Kidney epithelial cell (primary cell): ENCODE measurements around the gene SLC49A4. TPM values are rescaled to one million over a fixed set of nuclear protein-coding genes. Genes with fewer than 3 reads are reported as not detected.

Source experiments
- DNase-seq: peaks from one replicate; pipeline ENCODE4 v3.0.0-alpha.2; 2010; ENCODE audit warnings: low read depth
- H3K27me3 ChIP-seq: 2 replicates; pipeline ENCODE4 v1.6.0; 2011; ENCODE audit warnings: low read length; ENCODE audit not compliant: control insufficient read depth, insufficient read depth
- H3K36me3 ChIP-seq: 2 replicates; pipeline ENCODE4 v1.5.1; 2011; ENCODE audit warnings: low read length; ENCODE audit not compliant: control insufficient read depth, insufficient read depth
- H3K4me3 ChIP-seq: 2 replicates; pipeline ENCODE4 v1.5.1; 2011; ENCODE audit warnings: low read depth, mild to moderate bottlenecking, control low read depth, low read length
- CTCF ChIP-seq: IDR thresholded peaks from 2 replicates; pipeline ENCODE4 v1.5.1; 2011; ENCODE audit warnings: mild to moderate bottlenecking, moderate library complexity, low read length, control low read depth, inconsistent platforms; ENCODE audit not compliant: insufficient read depth, poor library complexity, severe bottlenecking
- total RNA-seq: library from RNA; depleted of rRNA; stranded (reverse); fragments of >200 nt; gene quantifications from 2 replicates; pipeline ENCODE4 v1.2.3, GENCODE V29; 2015

The SLC49A4 gene
- total RNA-seq, 1 donor from 2014 or later, result 17.2 TPM

- H3K27me3 ChIP-seq, result no peaks in the 10 kb centered on the region
- no peak for DNase-seq
- TF ChIP-seq CTCF, result no peak
Observed at GRCh38 chr3:122868322-122868721, 73.5 kb downstream of the SLC49A4 start.

GRCh38 chr3:122873741-122874515 is 79.1 kb downstream of the SLC49A4 start:
- Histone ChIP-seq H3K36me3 (no peaks in the 10 kb centered on the region), H3K4me3 (no peak overlapping the region), H3K27me3 (no peaks in the 10 kb centered on the region)
- DNase-seq, result no peak
- TF ChIP-seq CTCF, result no peak

More at GRCh38 chr3:122868322-122868721, 73.5 kb downstream of the SLC49A4 start:
- Histone ChIP-seq H3K4me3 (no peak overlapping the region), H3K36me3 (no peaks in the 10 kb centered on the region)

- no peaks in the 10 kb centered on the region for H3K36me3 ChIP-seq
- TF ChIP-seq CTCF, result no peak
Observed at GRCh38 chr3:122875547-122876127, 80.8 kb downstream of the SLC49A4 start.

GRCh38 chr3:122880173-122880572 is 85.3 kb downstream of the SLC49A4 start:
- H3K36me3 ChIP-seq, result no peaks in the 10 kb centered on the region
- no peak overlapping the region for H3K4me3 ChIP-seq
- no peaks in the 10 kb centered on the region for H3K27me3 ChIP-seq
- DNase-seq, result no peak
- TF ChIP-seq CTCF, result no peak

More at GRCh38 chr3:122875547-122876127, 80.8 kb downstream of the SLC49A4 start:
- Histone ChIP-seq H3K27me3 (no peaks in the 10 kb centered on the region), H3K4me3 (no peak overlapping the region)
- DNase-seq, result no peak

DNA sequence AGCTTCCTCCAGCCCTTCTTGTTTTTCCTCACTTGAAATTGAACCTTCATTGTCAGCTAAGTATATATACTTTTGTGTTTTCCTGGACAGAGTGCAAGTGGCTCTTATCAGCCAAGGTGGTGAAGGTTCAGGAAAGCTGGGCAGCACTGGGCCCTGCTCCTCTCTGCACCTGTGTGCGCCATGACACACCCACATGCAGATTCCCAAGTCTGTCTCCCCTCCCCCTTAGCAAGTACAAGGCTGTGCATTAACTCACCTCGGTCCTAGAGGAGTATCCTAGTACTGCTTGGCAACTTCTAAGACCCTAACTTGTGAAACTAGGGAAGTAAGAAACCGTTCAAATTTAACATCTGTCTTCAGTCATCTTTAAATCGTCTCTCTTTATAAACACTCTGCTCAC is 85.8 kb downstream of the SLC49A4 start:
- H3K4me3 ChIP-seq, result no peak overlapping the region
- DNase-seq, result no peak
- H3K36me3 ChIP-seq, result no peaks in the 10 kb centered on the region
- TF ChIP-seq CTCF, result no peak
- no peaks in the 10 kb centered on the region for H3K27me3 ChIP-seq
